ENCODE data around the gene SPOCK3. TPM values are rescaled to one million over a fixed set of nuclear protein-coding genes. Genes with fewer than 3 reads are reported as not detected.

The SPOCK3 gene
- total and polyA plus RNA-seq, 4 donors = 0.08 to 0.42 (median 0.24) TPM

GRCh38 chr4:166957451-166957850, 276.8 kb downstream of the SPOCK3 start:
- H3K9ac ChIP-seq (ENCODE audit: low read depth in 1 of 2, low read length in 2 of 2) = no peak overlapping the region
- no peak overlapping the region for H3K4me3 ChIP-seq (ENCODE audit: low read depth in 1 of 3, low read length in 3 of 3)
- no peaks in the 10 kb centered on the region for H3K36me3 ChIP-seq (ENCODE audit: control insufficient read depth in 4 of 4, insufficient read depth in 3 of 4, low read depth in 1 of 4, low read length in 3 of 4)
- WGBS = 66% methylated on average over 1 of the region's 1 CpG
- H3K27ac ChIP-seq (ENCODE audit: low read depth in 1 of 2, low read length in 2 of 2) = no peak overlapping the region
- TF ChIP-seq RAD21 (IDR thresholded peaks at IDR 0.05) (no peak), HNF4G (IDR thresholded peaks at IDR 0.05) (no peak), GABPA (IDR thresholded peaks at IDR 0.05 in 1 of 2, conservative IDR thresholded peaks at IDR 0.05 in 1 of 2) (no peak), YY1 (IDR thresholded peaks at IDR 0.05) (no peak), MAX (IDR thresholded peaks at IDR 0.05) (no peak), JUND (IDR thresholded peaks at IDR 0.05) (no peak), RXRA (IDR thresholded peaks at IDR 0.05) (no peak), HNF4A (conservative IDR thresholded peaks at IDR 0.05) (no peak), EGR1 (IDR thresholded peaks at IDR 0.05; ENCODE audit: low read depth in 2 of 2) (no peak), SP1 (IDR thresholded peaks at IDR 0.05) (no peak), ZBTB33 (IDR thresholded peaks at IDR 0.05) (no peak), ATF3 (IDR thresholded peaks at IDR 0.05) (no peak), FOXA2 (IDR thresholded peaks at IDR 0.05) (no peak), TAF1 (conservative IDR thresholded peaks at IDR 0.05) (no peak)
- no peaks in the 10 kb centered on the region for H3K27me3 ChIP-seq (ENCODE audit: control insufficient read depth in 4 of 4, insufficient read depth in 4 of 4, low read length in 3 of 4)
- no peak for DNase-seq (ENCODE audit: low spot score)
- H3K9me3 ChIP-seq (ENCODE audit: control insufficient read depth in 4 of 4, low read length in 3 of 4) = no peaks in the 10 kb centered on the region
- no peaks in the 10 kb centered on the region for H3K4me1 ChIP-seq (ENCODE audit: control insufficient read depth in 4 of 4, insufficient read depth in 4 of 4, low read length in 3 of 4)

- Histone ChIP-seq H3K9me3 (ENCODE audit: control insufficient read depth in 4 of 4, low read length in 3 of 4) (no peaks in the 10 kb centered on the region), H3K36me3 (ENCODE audit: control insufficient read depth in 4 of 4, insufficient read depth in 3 of 4, low read depth in 1 of 4, low read length in 3 of 4) (no peaks in the 10 kb centered on the region), H3K27ac (ENCODE audit: low read depth in 1 of 2, low read length in 2 of 2) (no peak overlapping the region), H3K4me1 (ENCODE audit: control insufficient read depth in 4 of 4, insufficient read depth in 4 of 4, low read length in 3 of 4) (no peaks in the 10 kb centered on the region), H3K4me3 (ENCODE audit: low read depth in 1 of 3, low read length in 3 of 3) (no peak overlapping the region), H3K9ac (ENCODE audit: low read depth in 1 of 2, low read length in 2 of 2) (no peak overlapping the region), H3K27me3 (ENCODE audit: control insufficient read depth in 4 of 4, insufficient read depth in 4 of 4, low read length in 3 of 4) (no peaks in the 10 kb centered on the region)
- TF ChIP-seq GABPA (IDR thresholded peaks at IDR 0.05 in 1 of 2, conservative IDR thresholded peaks at IDR 0.05 in 1 of 2) (no peak), EGR1 (IDR thresholded peaks at IDR 0.05; ENCODE audit: low read depth in 2 of 2) (no peak), HNF4G (IDR thresholded peaks at IDR 0.05) (no peak), REST (IDR thresholded peaks at IDR 0.05) (no peak), FOXA1 (IDR thresholded peaks at IDR 0.05) (no peak), TAF1 (conservative IDR thresholded peaks at IDR 0.05) (no peak), ATF3 (IDR thresholded peaks at IDR 0.05) (no peak), NR2F2 (IDR thresholded peaks at IDR 0.05) (no peak), SP1 (IDR thresholded peaks at IDR 0.05) (no peak), ZBTB33 (IDR thresholded peaks at IDR 0.05) (no peak), HNF4A (conservative IDR thresholded peaks at IDR 0.05) (no peak), RXRA (IDR thresholded peaks at IDR 0.05) (no peak), FOXA2 (IDR thresholded peaks at IDR 0.05) (no peak), CTCF (IDR thresholded peaks at IDR 0.05; ENCODE audit: low read depth, low read length, missing input control) (no peak), RAD21 (IDR thresholded peaks at IDR 0.05) (no peak), JUND (IDR thresholded peaks at IDR 0.05) (no peak), YY1 (IDR thresholded peaks at IDR 0.05) (no peak), MAX (IDR thresholded peaks at IDR 0.05) (no peak)
- DNase-seq (ENCODE audit: low spot score) = no peak
- 69% methylated on average over 2 of the region's 2 CpGs for WGBS
Observed at GRCh38 chr4:166956484-166956883, 277.8 kb downstream of the SPOCK3 start.

Data from liver (tissue), 9 donors.